NCI-H524 treated with DMSO at 0.1 percent for 48 hours (cell line): ENCODE data around the gene CADPS2.
"Not testable (repeated sequence)": the region's sequence is repeated elsewhere in the genome, so short reads cannot be mapped to it uniquely, and the experiment has no call there.

Source experiments
- DNase-seq: peaks from one replicate; lab custom pipeline; 2025; lab: John Stamatoyannopoulos, UW

Gene CADPS2

GRCh38 chr7:122849957-122850328, 36.3 kb downstream of the CADPS2 start:
- DNase-seq, result no peak

DNA sequence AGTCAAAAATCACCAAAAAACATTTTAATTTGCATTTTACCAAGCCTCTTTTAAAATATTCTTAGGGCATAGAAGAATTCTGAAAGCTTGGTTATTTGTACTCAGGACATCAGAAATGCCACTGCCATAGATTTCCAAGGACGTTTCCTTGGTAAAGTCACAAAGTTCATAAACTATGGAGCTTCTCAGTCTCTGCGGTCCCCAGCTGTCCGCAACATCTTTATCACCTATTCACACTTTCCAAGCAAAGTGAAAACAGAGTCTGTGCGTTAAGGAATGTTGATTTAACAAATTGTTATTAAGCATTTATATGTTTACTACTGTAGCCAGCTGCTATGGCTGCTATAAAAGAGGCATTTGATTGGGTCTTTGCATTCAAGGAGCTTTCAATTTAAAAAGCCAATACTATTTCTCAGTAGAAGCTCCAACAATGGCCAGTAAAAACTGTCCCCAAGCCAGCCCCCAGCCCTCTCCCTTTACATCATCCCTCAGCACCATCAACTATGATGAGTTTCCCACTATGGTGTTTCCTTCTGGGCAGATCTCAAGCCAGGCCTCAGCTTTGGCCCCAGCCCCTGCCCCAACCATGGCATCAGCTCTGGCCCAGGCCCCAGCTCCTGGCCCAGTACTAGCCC, 36.8 kb downstream of the CADPS2 start:
- no peak for DNase-seq

DNA sequence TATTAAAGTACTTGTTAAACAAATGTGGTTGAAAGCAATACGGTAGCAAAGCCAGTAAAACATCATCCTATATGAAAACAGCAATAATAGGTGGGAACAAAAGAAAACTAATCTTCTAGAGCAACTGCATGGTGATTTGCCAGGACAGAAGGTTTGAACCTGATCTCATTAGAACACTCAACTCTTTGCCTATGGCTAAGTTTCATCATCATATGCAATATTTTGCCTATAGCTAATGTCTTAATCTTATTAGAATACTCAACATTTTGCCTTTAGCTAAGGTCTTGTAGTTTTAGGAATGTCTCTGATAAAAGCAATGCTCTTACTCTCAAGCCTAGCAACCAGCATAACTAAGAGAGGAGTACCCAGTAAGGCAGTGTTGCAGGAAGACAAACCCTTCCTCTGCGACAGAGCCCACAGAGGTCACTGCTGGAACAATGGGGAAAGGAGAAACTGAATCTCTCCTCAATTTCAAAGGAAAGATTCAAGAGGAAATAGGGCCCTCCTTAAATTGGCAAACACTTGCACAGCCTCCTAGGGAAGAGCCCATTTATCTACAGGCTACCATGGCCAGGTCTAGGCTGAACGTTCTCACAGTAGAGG, 38.3 kb downstream of the CADPS2 start:
- DNase-seq, result no peak

- no peak for DNase-seq
Measured at GRCh38 chr7:122846591-122846990, 39.7 kb downstream of the CADPS2 start.

- no peak for DNase-seq
Measured at GRCh38 chr7:122845286-122845685, 41.0 kb downstream of the CADPS2 start.

GRCh38 chr7:122844191-122844988, 41.9 kb downstream of the CADPS2 start:
- no peak for DNase-seq

GRCh38 chr7:122842971-122843370, 43.3 kb downstream of the CADPS2 start:
- no peak for DNase-seq

- DNase-seq, result not testable (repeated sequence)
Measured at GRCh38 chr7:122836286-122836685, 50.0 kb downstream of the CADPS2 start.

DNA sequence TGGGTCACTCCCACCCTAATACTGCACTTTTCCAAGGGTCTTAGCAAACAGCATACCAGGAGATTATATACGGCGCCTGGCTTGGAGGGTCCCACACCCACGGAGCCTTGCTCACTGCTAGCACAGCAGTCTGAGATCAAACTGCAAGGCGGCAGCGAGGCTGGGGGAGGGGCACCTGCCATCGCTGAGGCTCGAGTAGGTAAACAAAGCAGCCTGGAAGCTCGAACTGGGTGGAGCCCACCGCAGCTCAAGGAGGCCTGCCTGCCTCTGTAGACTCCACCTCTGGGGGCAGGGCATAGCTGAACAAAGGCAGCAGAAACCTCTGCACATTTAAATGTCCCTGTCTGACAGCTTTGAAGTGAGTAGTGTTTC, 51.7 kb downstream of the CADPS2 start:
- DNase-seq, result not testable (repeated sequence)

DNA sequence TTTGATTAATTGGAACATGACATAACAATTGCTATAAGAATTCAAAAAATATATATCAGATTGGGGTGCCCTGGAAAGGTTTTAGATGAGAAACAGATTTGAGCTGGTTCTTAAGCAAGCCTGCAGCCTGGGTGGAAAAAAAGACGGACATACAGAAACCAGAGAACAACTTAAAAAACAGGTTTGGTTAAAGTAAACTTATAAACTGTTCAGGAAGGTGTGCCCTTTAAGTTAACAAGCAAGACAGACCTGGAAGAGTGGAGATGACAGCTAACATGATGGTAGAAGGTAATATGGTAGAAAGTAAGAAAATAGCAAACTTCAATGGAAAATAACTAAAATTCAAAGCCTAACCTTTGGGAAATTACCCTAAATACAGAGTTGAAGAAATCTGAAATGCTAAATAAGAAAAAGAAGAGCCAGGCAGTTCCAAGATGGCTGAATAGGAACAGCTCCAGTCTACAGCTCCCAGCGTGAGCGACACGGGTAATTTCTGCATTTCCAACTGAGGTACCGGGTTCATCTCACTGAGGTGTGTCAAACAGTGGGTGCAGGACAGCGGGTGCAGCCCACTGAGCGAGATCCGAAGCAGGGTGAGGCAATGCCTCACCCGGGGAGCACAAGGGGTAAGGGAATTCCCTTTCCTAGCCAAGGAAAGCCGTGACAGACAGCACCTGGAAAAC, 52.2 kb downstream of the CADPS2 start:
- no peak for DNase-seq

DNA sequence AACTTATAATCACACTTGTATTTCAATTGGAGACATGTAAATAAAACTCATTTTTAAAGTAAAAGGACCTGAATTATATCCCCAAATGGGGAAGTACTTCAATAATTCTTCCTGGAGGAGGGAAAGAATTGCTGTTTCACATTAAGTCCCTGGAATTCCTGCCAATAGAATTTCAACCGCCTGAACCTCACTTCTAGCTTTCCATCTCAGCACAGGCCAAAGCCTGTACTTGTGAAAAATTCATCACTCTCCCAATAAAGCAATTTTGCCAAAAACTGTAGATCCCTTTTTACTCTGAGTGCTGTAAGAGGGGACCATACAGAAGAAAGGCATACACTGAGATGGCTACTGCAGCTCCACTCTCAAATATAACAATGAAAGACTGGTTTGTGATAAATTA, 54.8 kb downstream of the CADPS2 start:
- no peak for DNase-seq

- no peak for DNase-seq
Measured at GRCh38 chr7:122829962-122830361, 56.3 kb downstream of the CADPS2 start.

- no peak for DNase-seq
Measured at GRCh38 chr7:122827763-122828162, 58.5 kb downstream of the CADPS2 start.

DNA sequence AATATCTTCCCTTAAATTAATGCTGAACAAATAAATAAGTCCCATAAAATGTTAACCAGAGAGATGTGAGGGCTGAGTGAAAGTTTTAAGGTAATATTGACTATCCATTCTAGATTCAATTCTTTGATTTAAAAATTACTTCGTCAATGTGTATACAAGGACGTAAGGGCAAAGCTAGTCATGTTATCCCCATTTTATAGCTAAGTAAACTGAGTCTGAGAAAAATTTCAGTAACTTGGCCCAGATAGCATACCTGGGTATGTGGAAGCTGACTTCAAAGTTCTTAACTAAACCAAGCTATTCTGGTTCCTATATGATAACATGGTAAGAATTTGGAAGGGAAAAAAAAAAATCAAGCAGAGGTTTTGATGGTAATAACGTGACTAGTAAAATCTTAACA, 72.4 kb downstream of the CADPS2 start:
- no peak for DNase-seq

- DNase-seq, result no peak
Measured at GRCh38 chr7:122803851-122804250, 82.4 kb downstream of the CADPS2 start.

DNA sequence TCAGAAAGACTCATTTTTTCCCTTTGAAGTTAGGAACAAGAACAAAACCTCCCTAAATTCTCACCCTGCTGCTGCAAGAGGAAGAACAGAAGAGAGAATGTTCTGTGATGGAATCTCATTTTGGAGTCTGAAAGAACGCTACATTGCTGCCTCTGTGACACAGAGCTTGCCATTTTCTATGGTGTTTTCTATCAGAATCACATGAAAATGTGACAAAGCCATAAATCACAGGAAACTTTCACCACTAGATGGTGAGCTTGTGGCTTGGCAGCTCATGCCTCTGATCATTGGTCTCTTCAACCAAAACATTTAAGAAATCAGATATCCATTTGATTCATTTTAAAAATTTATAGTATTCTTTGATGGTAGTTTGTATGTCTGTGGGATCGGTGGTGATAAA, 82.9 kb downstream of the CADPS2 start:
- no peak for DNase-seq

- DNase-seq, result no peak
Measured at GRCh38 chr7:122802301-122802751, 83.9 kb downstream of the CADPS2 start.

GRCh38 chr7:122791959-122792545, 94.2 kb downstream of the CADPS2 start:
- no peak for DNase-seq

GRCh38 chr7:122790591-122790990, 95.7 kb downstream of the CADPS2 start:
- DNase-seq, result peak; percentile 74

DNA sequence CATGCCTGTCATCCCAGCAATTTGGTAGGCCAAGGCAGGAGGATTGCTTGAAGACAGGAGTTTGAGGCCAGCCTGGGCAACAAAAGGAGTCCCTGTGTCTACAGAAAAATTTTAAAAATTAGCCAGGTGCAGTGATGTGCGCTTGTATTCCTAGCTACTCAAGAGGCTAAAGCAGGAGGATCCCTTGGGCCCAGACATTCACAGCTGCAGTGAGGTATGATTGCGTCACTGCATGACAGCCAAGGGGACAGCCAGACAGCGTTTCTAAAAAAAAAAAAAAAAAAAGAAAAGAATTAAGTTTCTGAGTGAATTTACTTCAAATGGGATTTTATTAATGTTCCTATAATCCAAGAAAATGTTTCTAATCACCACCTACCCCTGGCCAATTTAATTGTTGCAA, 96.1 kb downstream of the CADPS2 start:
- DNase-seq, result peak; percentile 45

GRCh38 chr7:122789156-122789555, 97.1 kb downstream of the CADPS2 start:
- no peak for DNase-seq

DNA sequence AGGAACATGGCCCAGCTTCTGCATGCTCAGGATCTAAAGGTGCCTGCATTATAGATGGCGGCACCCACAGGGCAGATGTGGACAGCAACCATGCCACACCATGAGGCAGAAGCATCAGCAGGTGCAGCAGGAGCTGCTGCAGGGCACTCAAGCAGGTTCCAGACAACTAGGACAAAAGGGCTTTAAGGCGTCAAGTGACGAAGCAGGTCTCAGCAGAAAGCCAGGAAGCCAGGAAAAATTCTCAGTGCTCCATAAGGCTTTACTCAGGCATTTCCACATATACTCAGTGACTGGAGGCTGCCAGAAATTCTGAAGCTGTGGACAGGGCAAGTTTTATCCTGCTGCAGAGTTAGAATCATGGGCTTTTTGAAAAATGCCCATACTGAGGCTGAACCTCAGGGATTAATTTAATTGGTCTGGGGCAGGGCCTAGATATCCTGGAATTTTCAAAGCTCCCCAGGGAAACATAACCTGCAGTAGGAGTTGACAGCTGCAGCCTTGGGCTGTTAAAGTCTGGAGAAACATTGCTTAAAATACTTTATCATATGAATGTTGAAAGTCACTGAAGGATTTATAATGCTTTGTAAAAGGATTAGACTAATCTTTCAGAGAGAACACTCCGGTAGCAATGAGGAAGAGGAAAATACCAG, 115.4 kb downstream of the CADPS2 start:
- peak; percentile 89 for DNase-seq
